GM12878 (cell line): ENCODE data around the gene ELAVL3. TPM values are rescaled to one million over a fixed set of nuclear protein-coding genes. Genes with fewer than 3 reads are reported as not detected.
A peak's percentile ranks its signal among the peaks of the same experiment; 100 is the strongest.

ENCODE experiments used
- BCL11A ChIP-seq: IDR thresholded peaks from 2 replicates; pipeline ENCODE4 v1.6.1; 2011; ENCODE audit warnings: low read depth, low read length
- CBFB ChIP-seq: IDR thresholded peaks from 2 replicates; pipeline ENCODE4 v1.6.1; 2016; ENCODE audit warnings: antibody characterized with exemption, low read depth
- CHD2 ChIP-seq: IDR thresholded peaks from 2 replicates; pipeline ENCODE4 v1.6.1; 2011; ENCODE audit warnings: low read depth, low read length, improper control_type of control experiment, borderline replicate concordance
- CREM ChIP-seq: IDR thresholded peaks from 2 replicates; pipeline ENCODE4 v1.6.1; 2014; ENCODE audit warnings: antibody characterized with exemption, low read depth
- CTCF ChIP-seq, 3 experiments: IDR thresholded peaks in 2 of 3; conservative IDR thresholded peaks in 1 of 3; 2 replicates each; pipeline ENCODE4 v1.5.1; 2011; ENCODE audit warnings: low read depth in 3 of 3, low read length in 3 of 3, mild to moderate bottlenecking in 3 of 3, control low read depth in 2 of 3, moderate library complexity in 2 of 3, inconsistent platforms in 1 of 3, mixed read lengths in 1 of 3; ENCODE audit not compliant: control insufficient read depth in 2 of 3, insufficient read depth in 1 of 3; ENCODE audit errors: extremely low read depth in 1 of 3
- E4F1 ChIP-seq: fragments of 450-650 bp; IDR thresholded peaks from 2 replicates; pipeline ENCODE4 v1.6.1; 2018; ENCODE audit warnings: borderline replicate concordance, mild to moderate bottlenecking; ENCODE audit not compliant: partially characterized antibody
- GABPA ChIP-seq: IDR thresholded peaks from 2 replicates; pipeline ENCODE4 v1.6.1; 2014; ENCODE audit warnings: antibody characterized with exemption, low read depth, mild to moderate bottlenecking, inconsistent platforms
- MEF2B ChIP-seq: fragments of 450-650 bp; IDR thresholded peaks from 2 replicates; pipeline ENCODE4 v1.6.1; 2018; ENCODE audit warnings: mild to moderate bottlenecking, moderate library complexity; ENCODE audit not compliant: partially characterized antibody, poor library complexity, severe bottlenecking
- MLLT1 ChIP-seq: fragments of 450-650 bp; IDR thresholded peaks from 2 replicates; pipeline ENCODE4 v1.6.1; 2016; ENCODE audit warnings: mild to moderate bottlenecking
- MTA2 ChIP-seq: fragments of 450-650 bp; IDR thresholded peaks from 2 replicates; pipeline ENCODE4 v1.6.1; 2016; ENCODE audit warnings: low read depth, mild to moderate bottlenecking, moderate library complexity
- NR2C1 ChIP-seq: fragments of 450-650 bp; IDR thresholded peaks from 2 replicates; pipeline ENCODE4 v1.6.1; 2017; ENCODE audit warnings: antibody characterized with exemption, mild to moderate bottlenecking, moderate library complexity
- POU2F2 ChIP-seq: IDR thresholded peaks from 3 replicates; pipeline ENCODE4 v1.6.1; 2011; ENCODE audit warnings: low read depth, mild to moderate bottlenecking, low read length, borderline replicate concordance
- RB1 ChIP-seq: fragments of 450-650 bp; formaldehyde crosslinking; IDR thresholded peaks from 2 replicates; pipeline ENCODE4 v1.6.1; 2017; ENCODE audit warnings: mild to moderate bottlenecking, borderline replicate concordance
- SP1 ChIP-seq: IDR thresholded peaks from one replicate; pipeline ENCODE4 v1.6.1; 2011; ENCODE audit warnings: low read depth, low read length
- SREBF2 ChIP-seq: IDR thresholded peaks from 2 replicates; pipeline ENCODE4 v1.6.1; 2012; ENCODE audit warnings: mild to moderate bottlenecking, low read length
- USF1 ChIP-seq: IDR thresholded peaks from 2 replicates; pipeline ENCODE4 v1.6.1; 2011; ENCODE audit warnings: borderline replicate concordance, low read depth, mild to moderate bottlenecking, moderate library complexity, mixed read lengths, low read length; ENCODE audit not compliant: insufficient read depth; ENCODE audit errors: extremely low read length
- ZNF24 ChIP-seq: fragments of 450-650 bp; IDR thresholded peaks from 2 replicates; pipeline ENCODE4 v1.6.1; 2017; ENCODE audit warnings: antibody characterized with exemption, mild to moderate bottlenecking
- ZNF622 ChIP-seq: fragments of 450-650 bp; IDR thresholded peaks from 2 replicates; pipeline ENCODE4 v1.6.1; 2017; ENCODE audit warnings: mild to moderate bottlenecking, inconsistent platforms
- ZNF687 ChIP-seq: fragments of 450-650 bp; IDR thresholded peaks from 2 replicates; pipeline ENCODE4 v1.6.1; 2017; ENCODE audit warnings: mild to moderate bottlenecking, moderate library complexity
- polyA plus RNA-seq, 11 experiments: library from polyadenylated mRNA; depleted of rRNA in 4 of 11; unstranded in 6 of 11; stranded (reverse) in 5 of 11; fragments of >200 nt; fragmentation: Nextera tagmentation in 4 of 11; fragmentation: Illumina TruSeq in 1 of 11; extraction: Ambion mirVana in 4 of 11; extraction: Trizol in 1 of 11; gene quantifications; 1 replicate in 1 of 11; 2 replicates in 10 of 11; pipeline versions ENCODE4 v1.2.1 to v1.2.3, GENCODE V29; 2011 to 2016; ENCODE audit warnings: inconsistent platforms in 2 of 11, missing spikeins in 2 of 11, low read depth in 1 of 11
- total RNA-seq, 4 experiments: library from RNA; depleted of rRNA in 3 of 4; stranded (reverse); fragments of >200 nt in 3 of 4; fragmentation: Illumina TruSeq in 1 of 4; extraction: Trizol in 1 of 4; gene quantifications; 2 replicates each; pipeline versions ENCODE4 v1.2.1 to v1.2.3, GENCODE V29; 2013 to 2021

The ELAVL3 gene
- total and polyA plus RNA-seq, 10 of the 15 experiments (the other 5 are each of a cell fraction or from before 2014, with no cell fraction given) = under 0.01 to 0.05 (median 0.01) TPM; not detected in 7

- no peak for TF ChIP-seq E4F1
- peak; percentile 99 for TF ChIP-seq NR2C1
- peak; percentile 63 for TF ChIP-seq RB1
- no peak; the same call in 2 of the 3 replicates for TF ChIP-seq POU2F2
- TF ChIP-seq BCL11A = no peak
- no peak; the same call in 1 of the 2 replicates for TF ChIP-seq CREM
- no peak for TF ChIP-seq MEF2B
- TF ChIP-seq MTA2 = peak; percentile 86
- TF ChIP-seq USF1 = no peak
- peak; percentile 94 for TF ChIP-seq GABPA
- TF ChIP-seq CBFB = no peak
- TF ChIP-seq ZNF622 = no peak
- no peak for TF ChIP-seq ZNF24
- 0 out of 2 replicates have a peak, but pooled peaks have one; percentile 15 for TF ChIP-seq ZNF687
- TF ChIP-seq CHD2 = peak; percentile 94
- no peak for TF ChIP-seq MLLT1
- no peak for TF ChIP-seq SREBF2
- TF ChIP-seq CTCF (IDR thresholded peaks at IDR 0.05 in 2 of 3, conservative IDR thresholded peaks at IDR 0.05 in 1 of 3; ENCODE audit: control insufficient read depth in 2 of 3, extremely low read depth in 1 of 3, insufficient read depth in 1 of 3, low read depth in 3 of 3, low read length in 3 of 3) = no peak
- peak; percentile 78 for TF ChIP-seq SP1
Observed at GRCh38 chr19:11528551-11529341, 47.9 kb upstream of the ELAVL3 start, which contains the start of gene ECSIT (continued).
